Esophagus squamous epithelium (tissue), 4 donors: ENCODE results near the gene CYP1A2.

Experiments used
- POLR2A ChIP-seq, 4 donors: fragments of 450-650 bp; IDR thresholded peaks; one replicate each; pipeline ENCODE4 v1.6.1; 2017; ENCODE audit warnings: antibody characterized with exemption in 4 of 4, mild to moderate bottlenecking in 4 of 4, moderate library complexity in 3 of 4
- TF ChIP-seq, protein P1 (sequence below), 6 experiments: fragments of 450-650 bp in 4 of 6; fragments of 200-600 bp in 2 of 6; sonication (generic) in 2 of 6; IDR thresholded peaks; one replicate each; pipeline ENCODE4 v1.5.1; 2016 to 2019; ENCODE audit warnings: antibody characterized with exemption in 6 of 6, mild to moderate bottlenecking in 4 of 6, moderate library complexity in 4 of 6

DNA sequence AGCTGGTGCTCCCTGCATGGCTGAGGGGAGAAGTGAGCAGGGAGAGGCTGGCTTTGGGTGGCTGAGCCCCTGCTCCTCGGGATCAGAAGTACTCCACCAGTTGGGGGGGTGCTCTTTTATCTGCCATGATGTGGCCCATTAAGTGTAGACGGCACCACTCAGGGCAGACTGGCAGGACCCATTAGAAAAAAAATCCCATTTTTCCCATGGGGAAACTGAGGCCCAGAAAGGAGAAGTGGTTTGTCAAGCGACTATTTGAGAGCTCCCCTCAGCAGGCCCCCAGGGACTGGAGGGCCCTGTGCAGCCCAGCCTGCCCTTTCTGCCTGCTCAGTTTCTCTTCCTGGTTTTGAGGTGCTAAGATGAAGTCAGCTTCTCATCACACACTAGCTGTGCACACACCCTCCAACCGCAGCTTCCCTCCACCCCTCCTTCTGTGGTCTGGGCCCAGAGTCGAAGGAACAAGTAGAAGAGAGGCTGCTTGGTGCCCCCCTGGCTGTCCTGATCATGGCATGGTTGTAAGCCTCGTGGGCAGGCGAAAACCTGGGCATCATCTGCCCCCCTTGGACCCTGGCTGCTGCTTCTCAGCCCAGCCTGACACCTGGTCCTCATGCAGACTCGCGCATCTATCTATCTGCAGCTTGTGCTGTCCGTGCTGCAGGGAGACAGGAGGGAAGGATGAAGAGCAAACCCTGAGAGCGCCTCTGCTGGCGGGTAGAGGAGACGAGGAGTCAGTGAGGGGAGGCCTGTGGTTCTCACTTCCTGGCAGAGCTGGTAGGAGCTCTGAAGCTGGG is 38.8 kb downstream of the CYP1A2 start:
- TF ChIP-seq, protein P1, sequence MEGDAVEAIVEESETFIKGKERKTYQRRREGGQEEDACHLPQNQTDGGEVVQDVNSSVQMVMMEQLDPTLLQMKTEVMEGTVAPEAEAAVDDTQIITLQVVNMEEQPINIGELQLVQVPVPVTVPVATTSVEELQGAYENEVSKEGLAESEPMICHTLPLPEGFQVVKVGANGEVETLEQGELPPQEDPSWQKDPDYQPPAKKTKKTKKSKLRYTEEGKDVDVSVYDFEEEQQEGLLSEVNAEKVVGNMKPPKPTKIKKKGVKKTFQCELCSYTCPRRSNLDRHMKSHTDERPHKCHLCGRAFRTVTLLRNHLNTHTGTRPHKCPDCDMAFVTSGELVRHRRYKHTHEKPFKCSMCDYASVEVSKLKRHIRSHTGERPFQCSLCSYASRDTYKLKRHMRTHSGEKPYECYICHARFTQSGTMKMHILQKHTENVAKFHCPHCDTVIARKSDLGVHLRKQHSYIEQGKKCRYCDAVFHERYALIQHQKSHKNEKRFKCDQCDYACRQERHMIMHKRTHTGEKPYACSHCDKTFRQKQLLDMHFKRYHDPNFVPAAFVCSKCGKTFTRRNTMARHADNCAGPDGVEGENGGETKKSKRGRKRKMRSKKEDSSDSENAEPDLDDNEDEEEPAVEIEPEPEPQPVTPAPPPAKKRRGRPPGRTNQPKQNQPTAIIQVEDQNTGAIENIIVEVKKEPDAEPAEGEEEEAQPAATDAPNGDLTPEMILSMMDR (IDR thresholded peaks at IDR 0.05): peak in 5 of 6 experiments; percentile 12 to 60 (median 34)
- TF ChIP-seq POLR2A (IDR thresholded peaks at IDR 0.05): peak in 1 of 4 donors; percentile 57
